Measurements from ENCODE around the gene MSMP.
A peak's percentile ranks its signal among the peaks of the same experiment; 100 is the strongest.

The MSMP gene

DNA sequence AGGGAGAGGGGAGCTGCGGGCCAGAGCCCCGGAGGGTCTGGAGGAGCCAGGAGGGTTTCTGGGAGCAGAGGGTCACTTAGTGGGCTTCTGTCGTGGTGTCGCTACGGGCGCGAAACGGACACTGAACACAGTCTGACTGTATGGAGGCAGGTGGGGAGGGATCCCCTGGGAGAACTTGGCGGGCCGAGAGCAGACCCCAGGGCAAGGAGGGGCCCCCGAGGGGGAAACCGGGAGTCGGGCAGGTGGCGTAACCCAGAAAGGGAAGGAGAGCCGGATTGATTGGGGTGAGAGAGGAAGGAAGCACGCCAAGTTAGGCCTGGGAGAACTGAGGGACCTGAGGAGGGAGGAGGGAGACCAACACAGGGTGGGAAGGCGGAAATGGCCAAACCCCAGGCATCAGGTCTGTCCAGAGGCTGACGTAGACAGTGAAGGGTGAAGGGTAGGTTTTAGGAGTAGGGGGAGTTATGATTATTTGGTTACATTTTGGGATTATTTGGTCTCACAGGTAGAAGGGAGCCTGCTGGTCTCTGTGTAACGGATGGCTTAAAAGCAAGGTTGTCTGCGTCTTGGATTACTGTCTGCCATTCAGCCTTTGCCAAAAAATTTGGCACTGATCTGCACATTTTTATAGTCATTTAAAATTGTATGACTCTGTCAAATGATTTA, 3.3 kb upstream of the MSMP start:
- no peaks in the 10 kb centered on the region for H3K27me3 ChIP-seq (ENCODE audit: control insufficient read depth in 1 of 2, insufficient read depth in 2 of 2, low read length in 2 of 2)
- H3K4me3 ChIP-seq (ENCODE audit: low read depth in 1 of 2, low read length in 2 of 2), result peak overlapping the region; percentile 86 to 89
- no peaks in the 10 kb centered on the region for H3K9me3 ChIP-seq (ENCODE audit: control insufficient read depth in 1 of 2, low read length in 2 of 2)
- H3K4me1 ChIP-seq (ENCODE audit: control insufficient read depth in 1 of 2, insufficient read depth in 2 of 2, low read length in 2 of 2), result peaks cover 18 to 21% of the 10 kb centered on the region in 2 donors
- H3K36me3 ChIP-seq (ENCODE audit: control insufficient read depth in 1 of 2, insufficient read depth in 2 of 2, low read length in 2 of 2), result peaks cover 19 to 21% of the 10 kb centered on the region in 2 donors
- H3K27ac ChIP-seq (ENCODE audit: low read depth, low read length), result peak overlapping the region; percentile 81
- H3K9ac ChIP-seq (ENCODE audit: low read depth in 1 of 2, low read length in 2 of 2), result peak overlapping the region; percentile 61 to 84

DNA sequence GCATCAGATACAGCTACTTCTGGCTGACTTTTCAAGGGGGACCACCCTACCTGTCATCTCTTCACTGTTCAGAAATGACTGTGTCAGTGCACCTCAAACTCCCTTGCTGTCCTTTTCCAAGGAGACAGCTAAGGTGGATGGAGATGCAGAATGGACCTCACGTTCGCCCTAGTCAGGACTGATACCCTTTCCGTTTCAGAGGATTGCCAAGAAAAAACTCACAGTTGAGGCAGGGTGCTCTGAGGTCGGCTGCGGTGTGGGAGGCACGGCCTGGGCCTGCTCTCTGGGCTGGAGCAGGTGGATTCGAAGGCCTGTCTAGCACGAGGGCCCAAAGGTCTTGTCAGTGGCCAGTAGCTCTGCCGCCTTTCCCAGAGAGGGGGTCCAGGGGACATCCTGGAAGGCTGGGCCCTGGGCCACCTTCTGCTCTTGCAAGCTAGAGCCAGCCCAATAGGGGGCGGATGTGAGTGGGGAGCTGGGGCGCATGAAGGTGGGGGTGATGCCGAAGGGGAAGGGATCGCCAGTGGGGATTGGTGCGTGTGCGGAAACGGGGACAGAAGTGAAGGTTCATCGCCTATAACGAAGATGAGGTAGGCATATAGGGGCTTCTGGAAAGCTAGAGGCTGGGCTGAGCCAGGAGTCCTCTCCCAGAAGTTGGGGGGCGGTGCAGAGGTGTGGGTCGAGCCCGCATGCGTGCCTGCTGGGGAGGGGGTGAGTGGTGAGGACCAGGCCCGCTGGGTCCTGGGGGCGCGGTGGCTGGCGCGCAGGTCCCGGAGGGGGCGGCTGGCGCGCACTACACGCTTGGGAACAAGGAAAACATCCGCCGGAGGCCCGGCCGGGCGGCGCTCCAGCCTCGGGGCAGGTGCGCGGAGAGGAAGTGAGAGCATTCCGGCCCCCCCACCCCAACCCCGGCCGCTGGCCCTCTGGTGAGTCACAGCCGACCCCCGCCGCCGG, 2.5 kb upstream of the MSMP start:
- no peaks in the 10 kb centered on the region for H3K27me3 ChIP-seq (ENCODE audit: control insufficient read depth in 1 of 2, insufficient read depth in 2 of 2, low read length in 2 of 2)
- H3K4me3 ChIP-seq (ENCODE audit: low read depth in 1 of 2, low read length in 2 of 2), result peak overlapping the region; percentile 86 to 89
- no peaks in the 10 kb centered on the region for H3K9me3 ChIP-seq (ENCODE audit: control insufficient read depth in 1 of 2, low read length in 2 of 2)
- peak overlapping the region; percentile 61 to 84 for H3K9ac ChIP-seq (ENCODE audit: low read depth in 1 of 2, low read length in 2 of 2)
- peak overlapping the region; percentile 81 for H3K27ac ChIP-seq (ENCODE audit: low read depth, low read length)
- peaks cover 26 to 29% of the 10 kb centered on the region in 2 donors for H3K36me3 ChIP-seq (ENCODE audit: control insufficient read depth in 1 of 2, insufficient read depth in 2 of 2, low read length in 2 of 2)
- peaks cover 18 to 19% of the 10 kb centered on the region in 2 donors for H3K4me1 ChIP-seq (ENCODE audit: control insufficient read depth in 1 of 2, insufficient read depth in 2 of 2, low read length in 2 of 2)

DNA sequence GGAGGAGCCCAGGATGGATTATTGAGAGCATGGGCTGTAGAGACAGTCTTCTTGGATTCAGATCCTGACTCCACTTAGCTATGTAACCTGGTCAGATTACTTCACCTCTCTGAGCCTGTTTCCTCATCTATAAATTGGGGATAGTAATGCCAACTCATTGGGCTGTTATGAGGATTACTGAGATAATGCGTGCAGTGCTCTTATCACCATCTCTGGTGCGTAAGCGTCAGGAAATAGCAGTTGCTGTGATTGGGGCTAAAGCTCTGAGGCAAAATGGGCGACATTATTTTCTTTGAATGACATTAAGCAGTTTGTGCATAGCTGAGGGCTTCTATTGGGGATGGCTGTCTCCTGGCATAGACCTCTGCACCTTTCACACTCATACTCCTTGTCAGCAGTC, 995 bp upstream of the MSMP start:
- H3K4me3 ChIP-seq (ENCODE audit: low read depth in 1 of 2, low read length in 2 of 2), result no peak overlapping the region
- no peaks in the 10 kb centered on the region for H3K27me3 ChIP-seq (ENCODE audit: control insufficient read depth in 1 of 2, insufficient read depth in 2 of 2, low read length in 2 of 2)
- H3K36me3 ChIP-seq (ENCODE audit: control insufficient read depth in 1 of 2, insufficient read depth in 2 of 2, low read length in 2 of 2), result peaks cover 36 to 39% of the 10 kb centered on the region in 2 donors
- no peak overlapping the region for H3K9ac ChIP-seq (ENCODE audit: low read depth in 1 of 2, low read length in 2 of 2)
- peaks cover 16 to 25% of the 10 kb centered on the region in 2 donors for H3K4me1 ChIP-seq (ENCODE audit: control insufficient read depth in 1 of 2, insufficient read depth in 2 of 2, low read length in 2 of 2)
- H3K9me3 ChIP-seq (ENCODE audit: control insufficient read depth in 1 of 2, low read length in 2 of 2), result no peaks in the 10 kb centered on the region
- H3K27ac ChIP-seq (ENCODE audit: low read depth, low read length), result no peak overlapping the region

DNA sequence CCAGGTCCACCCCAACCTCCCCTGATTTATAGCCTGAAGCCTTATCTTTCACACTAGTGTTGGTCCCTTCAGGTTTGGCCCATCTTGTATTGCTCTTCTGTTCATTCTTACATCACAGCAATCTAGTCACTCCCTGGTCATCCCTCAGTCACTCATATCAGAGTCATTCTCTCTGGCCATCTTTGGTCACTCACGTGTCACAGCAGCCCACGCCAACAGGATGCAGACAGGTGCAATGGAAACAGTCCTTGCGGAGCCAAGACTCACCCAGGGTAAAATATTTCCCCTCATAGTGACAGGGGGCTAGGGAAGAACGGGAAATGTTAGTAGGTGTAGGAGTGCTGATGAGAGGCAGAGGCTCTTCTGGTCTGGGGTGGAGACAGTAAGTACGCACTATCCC, 610 bp downstream of the MSMP start:
- H3K36me3 ChIP-seq (ENCODE audit: control insufficient read depth in 1 of 2, insufficient read depth in 2 of 2, low read length in 2 of 2), result peaks cover 36 to 39% of the 10 kb centered on the region in 2 donors

DNA sequence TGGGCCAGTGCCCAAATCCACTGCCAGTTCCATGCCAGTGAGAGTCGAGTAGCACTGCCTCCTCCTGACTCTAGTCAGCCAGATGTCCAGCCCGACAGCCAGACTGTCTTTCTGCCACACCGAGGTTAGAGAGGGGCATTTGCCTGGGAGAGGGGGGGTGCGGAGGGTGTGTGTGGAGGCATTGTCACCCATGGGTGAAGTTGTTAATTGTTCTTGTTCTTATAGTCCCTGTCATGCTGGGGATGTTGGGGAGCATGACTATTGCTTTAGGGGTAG, 3.9 kb downstream of the MSMP start:
- Histone ChIP-seq H3K9ac (ENCODE audit: low read depth in 1 of 2, low read length in 2 of 2) (peak overlapping the region; percentile 95 to 96), H3K4me3 (ENCODE audit: low read depth in 1 of 2, low read length in 2 of 2) (peak overlapping the region; percentile 81 to 99), H3K27ac (ENCODE audit: low read depth, low read length) (no peak overlapping the region), H3K27me3 (ENCODE audit: control insufficient read depth in 1 of 2, insufficient read depth in 2 of 2, low read length in 2 of 2) (no peaks in the 10 kb centered on the region), H3K36me3 (ENCODE audit: control insufficient read depth in 1 of 2, insufficient read depth in 2 of 2, low read length in 2 of 2) (peaks cover 36 to 39% of the 10 kb centered on the region in 2 donors), H3K9me3 (ENCODE audit: control insufficient read depth in 1 of 2, low read length in 2 of 2) (no peaks in the 10 kb centered on the region), H3K4me1 (ENCODE audit: control insufficient read depth in 1 of 2, insufficient read depth in 2 of 2, low read length in 2 of 2) (peaks cover 32 to 37% of the 10 kb centered on the region in 2 donors)

More for the DNA sequence above, 610 bp downstream of the MSMP start:
- no peak overlapping the region for H3K4me3 ChIP-seq (ENCODE audit: low read depth in 1 of 2, low read length in 2 of 2)
- H3K27me3 ChIP-seq (ENCODE audit: control insufficient read depth in 1 of 2, insufficient read depth in 2 of 2, low read length in 2 of 2), result no peaks in the 10 kb centered on the region
- H3K27ac ChIP-seq (ENCODE audit: low read depth, low read length), result no peak overlapping the region
- peaks cover 14 to 27% of the 10 kb centered on the region in 2 donors for H3K4me1 ChIP-seq (ENCODE audit: control insufficient read depth in 1 of 2, insufficient read depth in 2 of 2, low read length in 2 of 2)
- H3K9ac ChIP-seq (ENCODE audit: low read depth in 1 of 2, low read length in 2 of 2), result no peak overlapping the region
- no peaks in the 10 kb centered on the region for H3K9me3 ChIP-seq (ENCODE audit: control insufficient read depth in 1 of 2, low read length in 2 of 2)

DNA sequence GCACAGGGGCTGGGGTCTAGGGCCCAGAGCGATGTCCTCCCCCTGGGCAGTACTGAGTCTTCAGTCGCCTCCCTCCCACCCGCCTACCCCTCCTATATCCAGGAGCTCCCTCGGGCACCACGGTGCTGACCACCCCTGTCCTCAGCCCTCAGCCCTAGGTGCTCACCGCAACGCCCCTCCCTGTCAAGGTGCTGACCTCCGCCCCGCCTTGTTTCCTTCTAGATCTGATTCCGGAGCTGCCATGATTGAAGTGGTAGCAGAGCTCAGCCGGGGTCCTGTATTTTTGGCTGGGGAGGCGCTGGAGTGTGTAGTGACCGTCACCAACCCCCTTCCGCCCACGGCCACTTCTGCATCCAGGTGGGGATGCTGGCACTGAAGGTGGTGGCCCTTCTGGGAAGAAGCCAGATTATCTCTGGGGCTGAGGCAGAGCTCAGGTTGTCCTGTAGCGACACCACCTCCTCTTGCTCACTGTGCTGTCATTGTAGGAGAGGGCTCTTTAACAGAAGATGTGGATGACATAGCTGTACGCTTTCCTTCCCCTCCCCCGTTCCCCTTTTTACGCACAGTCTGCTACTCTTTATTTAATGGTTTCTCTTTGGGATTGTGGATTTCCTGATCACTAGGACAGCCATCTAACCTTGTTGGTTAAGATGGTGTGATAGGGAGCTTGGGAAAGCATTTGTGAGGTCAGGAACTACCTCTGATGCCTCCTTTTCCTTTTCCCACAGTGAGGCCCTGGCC, 4.4 kb downstream of the MSMP start:
- peak overlapping the region; percentile 81 to 99 for H3K4me3 ChIP-seq (ENCODE audit: low read depth in 1 of 2, low read length in 2 of 2)
- peaks cover 37 to 42% of the 10 kb centered on the region in 2 donors for H3K36me3 ChIP-seq (ENCODE audit: control insufficient read depth in 1 of 2, insufficient read depth in 2 of 2, low read length in 2 of 2)
- H3K9ac ChIP-seq (ENCODE audit: low read depth in 1 of 2, low read length in 2 of 2), result peak overlapping the region; percentile 95 to 96
- no peaks in the 10 kb centered on the region for H3K9me3 ChIP-seq (ENCODE audit: control insufficient read depth in 1 of 2, low read length in 2 of 2)
- H3K4me1 ChIP-seq (ENCODE audit: control insufficient read depth in 1 of 2, insufficient read depth in 2 of 2, low read length in 2 of 2), result peaks cover 35 to 37% of the 10 kb centered on the region in 2 donors
- peak overlapping the region; percentile 92 for H3K27ac ChIP-seq (ENCODE audit: low read depth, low read length)
- no peaks in the 10 kb centered on the region for H3K27me3 ChIP-seq (ENCODE audit: control insufficient read depth in 1 of 2, insufficient read depth in 2 of 2, low read length in 2 of 2)

DNA sequence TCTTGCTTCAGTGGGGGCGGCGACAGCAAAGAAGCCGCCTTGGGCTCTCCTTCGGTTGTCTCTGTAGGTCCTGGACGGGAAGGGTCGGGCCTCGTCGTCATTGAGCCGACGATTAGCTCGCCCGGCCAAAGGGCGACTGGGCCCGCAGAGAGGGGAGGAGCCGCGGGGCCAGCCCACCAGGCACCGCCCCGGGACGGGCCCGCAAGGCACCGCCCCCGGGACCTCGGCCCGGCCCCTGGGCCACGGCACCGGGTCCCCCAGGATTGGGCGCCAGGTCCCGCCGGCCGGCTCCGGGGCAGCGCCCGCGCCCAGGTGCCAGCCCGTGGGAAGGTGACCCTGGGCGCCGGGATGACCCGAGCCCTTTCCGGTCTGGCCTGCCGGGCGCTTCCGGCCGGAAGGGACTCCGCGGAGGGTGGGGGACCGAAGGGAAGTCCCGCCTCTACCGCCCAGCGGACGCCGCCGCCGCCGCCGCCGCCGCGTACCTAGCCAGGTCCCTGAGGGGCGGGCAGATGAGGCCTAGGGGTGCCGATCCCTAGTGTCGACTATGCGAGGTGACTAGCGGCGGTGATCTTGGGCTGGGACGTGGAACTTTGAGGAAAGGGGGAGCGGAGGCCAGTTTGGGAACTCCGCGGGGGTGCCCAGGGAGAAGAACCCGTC, 5.1 kb downstream of the MSMP start, which contains the start of the genes GBA2 and RGP1:
GBA2 (minus strand) TSS at position 371 of the 657 bp plus-strand sequence. CDS start 524 bp downstream, outside the sequence.
RGP1 (plus strand) TSS at position 430 of the 657 bp plus-strand sequence. CDS start 469 bp downstream, outside the sequence.
- Histone ChIP-seq H3K36me3 (ENCODE audit: control insufficient read depth in 1 of 2, insufficient read depth in 2 of 2, low read length in 2 of 2) (peaks cover 40 to 43% of the 10 kb centered on the region in 2 donors), H3K9me3 (ENCODE audit: control insufficient read depth in 1 of 2, low read length in 2 of 2) (no peaks in the 10 kb centered on the region), H3K27me3 (ENCODE audit: control insufficient read depth in 1 of 2, insufficient read depth in 2 of 2, low read length in 2 of 2) (no peaks in the 10 kb centered on the region), H3K9ac (ENCODE audit: low read depth in 1 of 2, low read length in 2 of 2) (peak within 1 kb of the TSS; percentile 95 to 96), H3K4me3 (ENCODE audit: low read depth in 1 of 2, low read length in 2 of 2) (peak within 1 kb of the TSS; percentile 81 to 99), H3K27ac (ENCODE audit: low read depth, low read length) (peak within 1 kb of the TSS; percentile 92), H3K4me1 (ENCODE audit: control insufficient read depth in 1 of 2, insufficient read depth in 2 of 2, low read length in 2 of 2) (peaks cover 37 to 42% of the 10 kb centered on the region in 2 donors)

DNA sequence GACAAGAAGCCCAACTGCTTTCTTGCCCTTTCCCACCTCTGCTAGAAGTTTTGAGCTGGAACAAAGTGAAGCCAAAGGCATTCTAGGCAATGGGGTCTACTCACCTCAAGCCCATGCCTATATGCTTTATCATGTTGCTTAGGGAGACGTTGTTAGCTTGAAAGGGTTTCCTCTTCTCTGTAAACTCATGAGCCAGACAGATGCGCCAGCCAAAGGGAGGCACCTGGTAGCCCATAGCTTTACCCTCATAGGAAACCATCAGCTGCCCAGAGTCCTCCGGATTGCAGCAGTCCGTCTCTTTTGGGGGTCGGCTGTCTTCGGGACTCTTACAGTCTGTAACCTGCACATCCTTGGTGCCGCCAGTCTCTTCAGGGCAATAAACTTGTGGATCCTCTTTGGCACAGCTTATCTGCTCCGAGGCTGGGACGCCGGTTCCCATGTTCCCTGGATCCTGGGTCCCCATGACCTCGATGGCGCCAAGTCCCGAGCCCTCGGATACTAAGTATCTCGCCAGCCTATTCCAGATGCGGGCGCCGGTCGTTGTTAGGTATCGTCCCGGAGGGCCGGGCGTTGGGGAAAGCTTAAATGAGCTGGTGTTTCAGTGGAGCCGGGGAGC, 5.7 kb downstream of the MSMP start:
- peak overlapping the region; percentile 90 to 96 for H3K9ac ChIP-seq (ENCODE audit: low read depth in 1 of 2, low read length in 2 of 2)
- H3K36me3 ChIP-seq (ENCODE audit: control insufficient read depth in 1 of 2, insufficient read depth in 2 of 2, low read length in 2 of 2), result peaks cover 40 to 43% of the 10 kb centered on the region in 2 donors
- H3K4me3 ChIP-seq (ENCODE audit: low read depth in 1 of 2, low read length in 2 of 2), result peak overlapping the region; percentile 81 to 99
- peak overlapping the region; percentile 92 for H3K27ac ChIP-seq (ENCODE audit: low read depth, low read length)
- no peaks in the 10 kb centered on the region for H3K9me3 ChIP-seq (ENCODE audit: control insufficient read depth in 1 of 2, low read length in 2 of 2)
- peaks cover 37 to 44% of the 10 kb centered on the region in 2 donors for H3K4me1 ChIP-seq (ENCODE audit: control insufficient read depth in 1 of 2, insufficient read depth in 2 of 2, low read length in 2 of 2)
- no peaks in the 10 kb centered on the region for H3K27me3 ChIP-seq (ENCODE audit: control insufficient read depth in 1 of 2, insufficient read depth in 2 of 2, low read length in 2 of 2)

DNA sequence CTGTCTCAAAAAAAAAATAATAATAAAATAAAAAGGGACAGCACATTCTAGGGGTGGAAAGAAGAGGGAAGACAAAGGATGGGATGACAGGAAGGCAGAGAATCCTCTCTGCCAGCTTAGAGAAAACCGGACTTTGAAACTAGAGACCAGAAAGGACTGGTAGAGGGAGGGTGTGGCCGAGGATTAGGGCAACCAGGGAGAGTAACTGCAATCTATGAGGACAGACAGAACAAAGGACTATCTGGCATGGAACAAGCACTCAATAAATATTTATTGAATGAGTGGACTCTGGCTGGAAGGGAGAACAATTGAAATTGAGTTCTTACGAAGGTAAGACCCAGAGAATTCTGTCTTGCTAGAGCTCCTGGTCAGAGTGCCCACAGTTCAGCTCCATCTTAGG, 7.5 kb downstream of the MSMP start:
- Histone ChIP-seq H3K4me1 (ENCODE audit: control insufficient read depth in 1 of 2, insufficient read depth in 2 of 2, low read length in 2 of 2) (peaks cover 40 to 44% of the 10 kb centered on the region in 2 donors), H3K9ac (ENCODE audit: low read depth in 1 of 2, low read length in 2 of 2) (peak overlapping the region; percentile 90 to 96), H3K27ac (ENCODE audit: low read depth, low read length) (peak overlapping the region; percentile 70), H3K9me3 (ENCODE audit: control insufficient read depth in 1 of 2, low read length in 2 of 2) (no peaks in the 10 kb centered on the region), H3K4me3 (ENCODE audit: low read depth in 1 of 2, low read length in 2 of 2) (peak overlapping the region; percentile 81 to 99), H3K27me3 (ENCODE audit: control insufficient read depth in 1 of 2, insufficient read depth in 2 of 2, low read length in 2 of 2) (no peaks in the 10 kb centered on the region), H3K36me3 (ENCODE audit: control insufficient read depth in 1 of 2, insufficient read depth in 2 of 2, low read length in 2 of 2) (peaks cover 36 to 44% of the 10 kb centered on the region in 2 donors)

All from duodenal mucosa (tissue), 2 donors.